ENCODE data around the gene TMEFF1.
A peak's percentile ranks its signal among the peaks of the same experiment; 100 is the strongest.
"Not testable (repeated sequence)": the region's sequence is repeated elsewhere in the genome, so short reads cannot be mapped to it uniquely, and the experiment has no call there.

Gene TMEFF1

GRCh38 chr9:100498592-100498991, 25.6 kb downstream of the TMEFF1 start:
- DNase-seq = no peak

GRCh38 chr9:100499460-100499859, 26.5 kb downstream of the TMEFF1 start:
- DNase-seq = no peak

- DNase-seq = no peak
Observed at GRCh38 chr9:100499866-100500265, 26.9 kb downstream of the TMEFF1 start.

- DNase-seq = peak; percentile 8
Observed at GRCh38 chr9:100505564-100506159, 32.7 kb downstream of the TMEFF1 start.

GRCh38 chr9:100507350-100507749, 34.4 kb downstream of the TMEFF1 start:
- DNase-seq = not testable (repeated sequence)

GRCh38 chr9:100511205-100511604, 38.3 kb downstream of the TMEFF1 start:
- DNase-seq = no peak

GRCh38 chr9:100515578-100516494, 42.9 kb downstream of the TMEFF1 start:
- DNase-seq = no peak

- no peak for DNase-seq
Observed at GRCh38 chr9:100521282-100521681, 48.3 kb downstream of the TMEFF1 start.

- DNase-seq = no peak
Observed at GRCh38 chr9:100525563-100525962, 52.6 kb downstream of the TMEFF1 start.

GRCh38 chr9:100527180-100527794, 54.3 kb downstream of the TMEFF1 start:
- not testable (repeated sequence) for DNase-seq

- DNase-seq = no peak
Observed at GRCh38 chr9:100534401-100534800, 61.5 kb downstream of the TMEFF1 start.

- no peak for DNase-seq
Observed at GRCh38 chr9:100540327-100540726, 67.4 kb downstream of the TMEFF1 start.

GRCh38 chr9:100549048-100549447, 76.1 kb downstream of the TMEFF1 start:
- no peak for DNase-seq

- DNase-seq = peak; percentile 43
Observed at GRCh38 chr9:100554935-100555401, 82.0 kb downstream of the TMEFF1 start.

GRCh38 chr9:100555471-100555870, 82.5 kb downstream of the TMEFF1 start:
- DNase-seq = no peak

GRCh38 chr9:100557053-100557452, 84.1 kb downstream of the TMEFF1 start:
- no peak for DNase-seq

GRCh38 chr9:100561256-100561655, 88.3 kb downstream of the TMEFF1 start:
- no peak for DNase-seq

- no peak for DNase-seq
Observed at GRCh38 chr9:100567856-100568255, 94.9 kb downstream of the TMEFF1 start.

- peak; percentile 19 for DNase-seq
Observed at GRCh38 chr9:100573655-100574260, 100.8 kb downstream of the TMEFF1 start.

GRCh38 chr9:100575006-100575405, 102.1 kb downstream of the TMEFF1 start:
- DNase-seq = no peak

GRCh38 chr9:100575765-100576386, 102.9 kb downstream of the TMEFF1 start:
- DNase-seq = no peak

GRCh38 chr9:100577776-100578448, 105.0 kb downstream of the TMEFF1 start, which contains the start of gene CAVIN4:
CAVIN4 (plus strand) TSS chr9:100578079; CDS start chr9:100578144, 65 bp downstream.
- no peak for DNase-seq
